ENCODE measurements around the gene SRRM1.
A peak's percentile ranks its signal among the peaks of the same experiment; 100 is the strongest.

Gene SRRM1

GRCh38 chr1:24679725-24680124 is 36.6 kb downstream of the SRRM1 start:
- POLR2A ChIA-PET: no interaction called here
- CTCF ChIA-PET: interaction anchor here (1.0 kb wide), 1 partner anchor 156 kb away, joined by 3 read pairs; no protein-coding TSS in a partner anchor

DNA sequence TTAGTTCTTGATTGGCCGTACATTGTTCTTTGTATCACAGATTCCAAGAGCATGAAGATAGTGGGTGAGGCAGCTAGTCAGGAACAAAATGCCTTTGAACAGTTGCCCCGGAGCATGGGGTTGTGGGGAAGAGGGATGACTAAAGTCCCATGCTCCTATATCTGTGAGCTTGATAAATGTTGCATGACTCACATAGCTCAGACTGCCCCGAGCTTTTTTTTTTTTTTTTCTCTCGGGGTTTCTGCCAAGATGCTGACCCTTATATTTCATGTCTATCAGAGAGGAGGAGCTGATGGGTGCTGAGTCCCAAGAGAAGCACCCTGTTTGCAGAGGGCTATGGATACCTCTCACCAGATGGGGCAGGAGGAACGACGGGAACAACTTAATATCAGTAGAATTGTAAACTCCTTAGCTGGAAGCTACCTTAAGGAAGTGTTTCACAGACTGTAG is 40.6 kb downstream of the SRRM1 start:
- ChIA-PET CTCF (interaction anchor here (1.2 to 11.9 kb wide), 7 partner anchors 9 to 164 kb away, joined by 3 to 307 read pairs (median 4); no protein-coding TSS in a partner anchor), POLR2A (interaction anchor here (0.8 to 2.2 kb wide), 5 partner anchors 30 to 70 kb away, joined by 3 to 21 read pairs (median 3); partner anchors contain the start of gene CLIC4)
- no peak for TF ChIP-seq CTCF (IDR thresholded peaks at IDR 0.05; ENCODE audit: insufficient read depth, low read length, missing control alignments)
- no peak overlapping the region for H3K4me3 ChIP-seq (ENCODE audit: low read depth, low read length)
- DNase-seq (ENCODE audit: low read depth, low spot score): peak; percentile 82

More at GRCh38 chr1:24679725-24680124, 36.6 kb downstream of the SRRM1 start:
- no peak overlapping the region for H3K4me3 ChIP-seq (ENCODE audit: low read depth, low read length)
- TF ChIP-seq CTCF (IDR thresholded peaks at IDR 0.05; ENCODE audit: insufficient read depth, low read length, missing control alignments): no peak
- DNase-seq (ENCODE audit: low read depth, low spot score): no peak

DNA sequence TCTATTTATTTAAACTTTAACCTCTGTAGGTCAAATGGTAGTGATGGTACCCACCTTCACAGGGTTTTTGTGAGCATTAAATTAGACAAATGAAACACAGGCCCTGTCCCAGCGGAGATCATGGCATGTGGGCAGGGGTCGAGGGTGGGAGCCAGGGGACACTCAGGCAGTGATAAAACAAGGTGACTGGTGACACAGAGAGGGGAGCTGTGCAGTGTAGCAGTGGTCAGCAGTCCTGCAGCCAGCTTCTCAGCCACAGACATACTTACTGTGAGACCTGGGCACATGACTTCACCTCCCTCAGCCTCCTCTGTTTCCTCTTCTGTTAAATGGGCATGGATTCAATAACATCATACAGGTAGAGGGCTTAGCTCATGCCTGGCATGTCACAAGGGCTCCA is 44.9 kb downstream of the SRRM1 start:
- no peak for DNase-seq (ENCODE audit: low read depth, low spot score)
- TF ChIP-seq CTCF (IDR thresholded peaks at IDR 0.05; ENCODE audit: insufficient read depth, low read length, missing control alignments): no peak
- H3K4me3 ChIP-seq (ENCODE audit: low read depth, low read length): no peak overlapping the region
- CTCF ChIA-PET: interaction anchor here (0.8 to 11.9 kb wide), 56 partner anchors 11 to 517 kb away, joined by 3 to 307 read pairs (median 8); partner anchors contain the start of gene CLIC4
- POLR2A ChIA-PET: interaction anchor here (0.8 to 2.3 kb wide), 3 partner anchors 58 to 79 kb away, joined by 4 to 21 read pairs (median 6); partner anchors contain the start of gene CLIC4

DNA sequence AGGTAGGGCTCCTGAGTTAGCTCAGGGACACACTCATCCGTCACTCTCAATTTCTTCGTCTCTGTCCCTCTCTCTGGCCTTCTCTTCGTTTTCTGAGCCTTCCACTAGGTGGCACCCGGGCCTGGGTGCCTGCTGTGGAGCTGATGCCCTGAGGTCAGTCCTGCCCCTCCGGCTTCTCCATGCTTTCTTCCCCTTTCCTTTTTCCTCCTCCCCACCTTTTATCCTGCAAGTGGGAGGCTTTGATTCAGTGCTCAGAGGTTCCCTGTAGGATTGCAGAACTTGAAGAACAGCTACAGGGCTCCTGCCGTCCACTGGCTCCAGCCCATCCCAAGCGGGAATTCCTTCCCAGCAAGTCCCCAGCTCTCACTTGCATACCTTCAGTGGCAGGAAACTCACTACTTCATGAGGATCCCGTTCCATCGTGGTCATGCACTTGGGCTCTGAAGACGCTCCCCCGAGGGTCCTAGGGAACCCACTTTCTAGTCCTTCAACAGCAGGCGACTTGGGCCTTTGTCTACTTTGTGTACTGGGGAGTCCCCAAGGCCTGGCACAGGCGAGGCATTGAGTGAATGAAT is 45.6 kb downstream of the SRRM1 start:
- H3K4me3 ChIP-seq (ENCODE audit: low read depth, low read length): no peak overlapping the region
- CTCF ChIA-PET: interaction anchor here (0.7 to 11.9 kb wide), 62 partner anchors 10 to 516 kb away, joined by 3 to 307 read pairs (median 7); partner anchors contain the start of gene CLIC4
- POLR2A ChIA-PET: interaction anchor here (0.8 to 2.3 kb wide), 3 partner anchors 57 to 78 kb away, joined by 4 to 21 read pairs (median 6); partner anchors contain the start of gene CLIC4
- DNase-seq (ENCODE audit: low read depth, low spot score): no peak
- TF ChIP-seq CTCF (IDR thresholded peaks at IDR 0.05; ENCODE audit: insufficient read depth, low read length, missing control alignments): peak; percentile 89

DNA sequence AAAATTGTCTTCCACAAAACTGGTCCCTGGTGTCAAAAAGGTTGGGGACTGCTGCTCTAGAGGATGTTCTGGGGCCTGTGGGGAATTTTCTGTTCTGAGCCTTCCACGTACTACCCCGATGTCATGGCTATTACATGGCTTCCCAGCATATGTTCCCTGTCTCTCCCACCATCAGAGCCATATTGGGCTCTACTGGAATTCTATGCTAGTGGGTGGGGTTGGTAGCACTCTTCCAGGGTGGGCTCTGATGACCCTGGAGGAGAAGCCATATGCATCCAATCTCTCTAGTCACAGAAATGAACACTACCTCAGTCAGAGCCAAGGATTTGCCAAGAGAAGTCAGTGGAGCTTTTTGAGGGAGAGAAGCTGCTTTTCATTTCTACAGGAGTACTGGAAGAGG is 47.9 kb downstream of the SRRM1 start:
- DNase-seq (ENCODE audit: low read depth, low spot score): no peak
- no peak for TF ChIP-seq CTCF (IDR thresholded peaks at IDR 0.05; ENCODE audit: insufficient read depth, low read length, missing control alignments)
- ChIA-PET CTCF (interaction anchor here (0.8 to 11.9 kb wide), 5 partner anchors 8 to 157 kb away, joined by 3 to 307 read pairs (median 51); partner anchors contain the start of gene CLIC4), POLR2A (no interaction called here)
- H3K4me3 ChIP-seq (ENCODE audit: low read depth, low read length): no peak overlapping the region

- ChIA-PET POLR2A (no interaction called here), CTCF (interaction anchor here (1.5 kb wide), 1 partner anchor 8 kb away, joined by 4 read pairs; no protein-coding TSS in a partner anchor)
- no peak overlapping the region for H3K4me3 ChIP-seq (ENCODE audit: low read depth, low read length)
- no peak for DNase-seq (ENCODE audit: low read depth, low spot score)
- TF ChIP-seq CTCF (IDR thresholded peaks at IDR 0.05; ENCODE audit: insufficient read depth, low read length, missing control alignments): no peak
Measured at GRCh38 chr1:24692351-24692980, 49.4 kb downstream of the SRRM1 start.
